ENCODE data around the gene SPAG16.

DNA sequence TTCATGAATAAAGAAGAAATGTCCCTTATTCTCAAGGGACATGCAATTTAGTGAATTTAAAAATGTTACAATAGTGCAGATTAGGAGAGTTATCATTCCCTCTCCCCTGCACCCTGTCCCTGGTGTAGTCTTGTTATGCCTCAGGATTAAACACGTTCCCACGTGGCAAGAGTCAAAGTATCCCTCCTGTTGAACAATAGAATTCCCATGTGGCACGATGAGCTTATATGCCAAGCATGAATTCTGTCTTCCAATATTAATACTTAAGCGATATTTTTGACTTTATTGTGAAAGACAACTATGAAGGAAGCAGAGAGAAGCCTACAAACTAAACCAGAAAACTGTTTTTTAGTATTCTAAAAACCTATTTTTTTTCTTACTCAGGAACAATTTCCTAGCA, 36.7 kb upstream of the SPAG16 start:
- TF ChIP-seq, protein P1, sequence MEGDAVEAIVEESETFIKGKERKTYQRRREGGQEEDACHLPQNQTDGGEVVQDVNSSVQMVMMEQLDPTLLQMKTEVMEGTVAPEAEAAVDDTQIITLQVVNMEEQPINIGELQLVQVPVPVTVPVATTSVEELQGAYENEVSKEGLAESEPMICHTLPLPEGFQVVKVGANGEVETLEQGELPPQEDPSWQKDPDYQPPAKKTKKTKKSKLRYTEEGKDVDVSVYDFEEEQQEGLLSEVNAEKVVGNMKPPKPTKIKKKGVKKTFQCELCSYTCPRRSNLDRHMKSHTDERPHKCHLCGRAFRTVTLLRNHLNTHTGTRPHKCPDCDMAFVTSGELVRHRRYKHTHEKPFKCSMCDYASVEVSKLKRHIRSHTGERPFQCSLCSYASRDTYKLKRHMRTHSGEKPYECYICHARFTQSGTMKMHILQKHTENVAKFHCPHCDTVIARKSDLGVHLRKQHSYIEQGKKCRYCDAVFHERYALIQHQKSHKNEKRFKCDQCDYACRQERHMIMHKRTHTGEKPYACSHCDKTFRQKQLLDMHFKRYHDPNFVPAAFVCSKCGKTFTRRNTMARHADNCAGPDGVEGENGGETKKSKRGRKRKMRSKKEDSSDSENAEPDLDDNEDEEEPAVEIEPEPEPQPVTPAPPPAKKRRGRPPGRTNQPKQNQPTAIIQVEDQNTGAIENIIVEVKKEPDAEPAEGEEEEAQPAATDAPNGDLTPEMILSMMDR (IDR thresholded peaks at IDR 0.05): no peak
- TF ChIP-seq POLR2A (IDR thresholded peaks at IDR 0.05): no peak
